ENCODE data around the gene DLG1.

The DLG1 gene

DNA sequence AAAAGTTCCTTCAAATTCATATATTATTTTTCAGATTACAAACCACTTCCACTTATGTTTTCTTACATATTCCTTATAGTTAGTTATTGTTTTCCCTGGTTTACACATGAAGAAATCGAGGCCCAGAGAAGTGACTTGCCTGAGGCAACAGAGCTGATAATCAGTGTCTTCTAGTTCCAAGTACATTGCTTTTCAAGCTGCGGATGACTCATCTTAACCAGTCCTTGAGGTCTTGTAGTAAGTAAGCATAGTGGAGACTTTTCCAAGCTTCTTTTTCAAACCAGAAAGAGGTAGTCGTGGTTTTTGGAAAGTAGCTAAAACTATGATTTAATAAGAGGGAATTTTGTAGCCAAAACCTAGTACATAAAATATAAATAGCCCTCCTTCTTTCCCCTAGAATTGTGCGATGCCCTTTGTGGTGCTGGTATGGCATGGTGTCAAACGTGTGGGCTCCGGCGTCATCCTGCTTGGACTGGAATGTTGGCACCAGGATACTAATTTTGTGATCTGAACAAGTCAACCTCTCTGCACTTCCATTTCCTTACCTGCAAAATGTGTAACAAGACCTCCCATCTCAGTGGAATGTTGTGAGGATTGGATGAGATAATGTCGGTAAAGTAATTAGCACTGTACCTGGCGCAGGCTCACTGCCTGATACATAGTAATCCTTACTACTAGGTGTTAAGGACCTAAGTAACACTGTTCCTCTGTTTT is 19.0 kb upstream of the DLG1 start:
- DNase-seq (ENCODE audit: low read depth in 2 of 2), result no peak

DNA sequence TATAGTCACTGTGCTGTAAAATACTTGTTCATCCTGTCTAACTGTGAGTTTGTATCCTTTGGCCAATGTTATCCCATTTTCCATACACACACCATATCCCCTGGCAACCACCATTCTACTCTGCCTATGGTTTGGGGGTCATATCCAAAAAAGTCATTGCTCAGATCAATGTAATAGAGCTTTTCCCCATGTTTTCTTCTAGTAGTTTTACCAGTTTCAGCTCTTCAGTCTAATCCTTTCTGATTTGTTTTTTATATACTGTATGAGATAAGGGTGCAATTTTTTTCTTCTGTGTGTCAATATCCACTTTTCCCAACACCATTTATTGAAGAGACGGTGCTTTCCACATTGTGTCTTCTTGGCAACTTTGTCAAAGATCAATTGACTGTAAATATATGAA is 14.0 kb upstream of the DLG1 start:
- no peak for DNase-seq (ENCODE audit: low read depth in 2 of 2)

DNA sequence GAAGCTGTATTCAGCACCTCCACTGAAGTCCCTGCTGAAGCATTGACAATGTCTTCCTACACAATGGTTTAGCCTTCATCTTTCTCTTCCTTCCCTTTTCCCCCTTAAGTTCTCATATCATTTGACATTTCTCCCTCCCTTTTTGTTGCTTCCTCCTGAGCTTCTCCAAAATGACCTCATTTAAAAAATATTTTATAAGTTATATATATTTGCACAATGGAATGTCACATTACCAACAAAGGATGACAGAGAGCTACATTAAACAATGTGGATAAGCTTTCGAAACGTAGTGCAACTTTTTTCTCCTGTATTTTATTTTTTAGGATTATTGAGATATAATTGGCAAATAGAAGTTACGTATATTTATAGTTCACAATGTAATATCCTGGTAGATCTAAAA is 13.2 kb upstream of the DLG1 start:
- DNase-seq (ENCODE audit: low read depth in 2 of 2), result no peak

DNA sequence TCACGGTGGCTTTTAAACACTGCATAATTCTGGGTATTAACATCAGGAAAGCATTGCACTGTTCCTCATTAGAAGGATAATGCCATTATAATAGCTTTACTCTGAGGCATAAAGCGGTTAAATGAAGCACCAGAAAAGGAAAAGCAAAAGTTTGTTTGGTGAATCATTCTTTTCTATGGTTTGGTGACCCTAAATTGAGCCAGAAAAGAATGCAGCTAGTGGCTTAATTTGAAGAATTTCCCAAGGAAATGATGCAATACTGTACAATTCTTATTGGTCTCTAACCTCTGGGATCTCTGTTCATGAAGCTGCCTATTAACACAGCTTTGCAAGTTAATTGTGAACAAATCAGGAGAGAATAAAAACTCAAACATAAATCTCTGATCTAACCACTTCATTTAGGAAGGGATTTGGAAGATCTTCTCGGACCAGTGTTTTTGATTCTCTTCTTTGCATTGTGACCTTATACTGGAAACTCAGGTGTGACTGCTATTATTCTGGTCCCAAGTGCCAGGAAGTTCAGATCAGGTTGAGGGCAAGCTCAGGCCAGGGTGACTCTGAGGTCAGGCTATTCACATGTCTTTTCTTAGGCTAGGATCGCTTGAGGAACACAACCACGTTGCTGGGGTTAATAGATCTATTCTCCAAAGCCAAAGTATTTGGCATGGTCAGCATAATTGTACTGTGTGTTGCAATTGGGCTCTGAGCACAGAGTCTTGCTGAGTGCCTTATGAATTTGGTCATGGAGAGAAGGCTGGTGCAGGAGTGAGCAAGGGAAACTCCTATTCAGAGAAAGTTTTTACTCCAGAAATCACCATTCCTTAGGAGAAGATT is 11.3 kb upstream of the DLG1 start:
- DNase-seq (ENCODE audit: low read depth in 2 of 2), result no peak

DNA sequence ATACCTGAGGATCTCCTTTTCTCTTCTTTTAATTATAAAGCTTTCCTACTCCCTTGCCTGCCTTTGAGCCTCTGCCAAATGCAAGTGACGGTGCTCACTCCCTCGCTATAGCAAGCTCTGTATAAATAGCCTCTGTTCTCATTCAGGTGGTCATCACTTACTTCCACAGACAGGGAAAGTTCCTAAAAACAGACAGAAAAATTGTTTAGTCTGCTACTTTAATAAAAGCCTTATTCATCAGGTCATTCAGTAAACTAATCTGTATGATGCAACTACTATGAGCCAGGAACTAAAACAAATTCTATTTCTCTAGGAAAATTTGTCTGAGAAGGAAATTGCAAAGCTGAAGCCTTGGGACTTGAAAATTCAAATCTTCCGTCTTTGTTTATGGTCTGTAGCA is 10.2 kb upstream of the DLG1 start:
- no peak for DNase-seq (ENCODE audit: low read depth in 2 of 2)

DNA sequence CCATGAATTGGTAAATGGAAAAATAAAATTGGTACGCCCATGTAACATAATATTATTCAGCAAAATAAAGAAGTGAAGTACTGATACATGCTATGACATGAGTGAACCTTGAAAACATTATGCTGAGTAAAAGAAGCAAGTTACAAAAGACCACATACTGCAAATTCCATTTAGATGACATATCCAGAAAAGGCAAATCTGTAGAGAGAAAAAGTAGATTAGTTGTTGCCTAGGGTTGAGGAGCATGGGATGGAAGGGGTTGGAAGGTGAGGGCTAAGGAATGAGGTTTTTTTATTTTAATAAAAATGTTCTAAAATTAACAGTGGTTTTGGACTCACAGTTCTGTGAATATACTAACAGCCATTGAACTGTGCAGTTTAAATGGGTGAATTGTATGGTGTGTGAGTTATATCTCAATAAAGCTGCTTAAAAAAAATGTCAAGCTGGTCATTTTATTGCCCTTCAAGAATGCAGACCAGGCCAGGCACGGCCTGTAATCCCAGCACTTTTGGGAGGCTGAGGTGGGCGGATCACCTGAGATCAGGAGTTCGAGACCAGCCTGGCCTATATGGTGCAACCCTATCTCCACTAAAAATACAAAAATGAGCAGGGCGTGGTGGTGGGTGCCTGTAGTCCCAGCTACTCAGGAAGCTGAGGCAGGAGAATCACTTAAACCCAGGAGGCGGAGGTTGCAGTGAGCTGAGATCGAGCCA is 8.1 kb upstream of the DLG1 start:
- DNase-seq (ENCODE audit: low read depth in 2 of 2), result no peak

DNA sequence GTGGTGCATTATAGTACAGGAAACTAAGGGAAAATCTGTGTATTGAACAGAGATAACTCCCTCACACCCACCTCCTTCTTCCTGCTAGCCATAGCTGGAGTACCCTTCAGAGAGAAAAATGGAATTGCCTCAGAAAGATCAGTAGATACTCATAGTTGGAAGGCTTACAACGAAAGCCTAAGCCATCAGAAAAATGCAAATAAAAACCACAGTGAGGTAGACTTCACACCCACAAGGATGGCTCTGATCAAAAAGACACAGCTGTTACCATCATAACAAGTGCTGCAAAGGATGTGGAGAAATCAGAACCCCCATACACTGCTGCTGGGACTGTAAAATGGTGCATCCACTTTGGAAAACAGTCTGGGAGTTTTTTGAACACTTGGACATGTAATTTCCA is 7.4 kb upstream of the DLG1 start:
- no peak for DNase-seq (ENCODE audit: low read depth in 2 of 2)

DNA sequence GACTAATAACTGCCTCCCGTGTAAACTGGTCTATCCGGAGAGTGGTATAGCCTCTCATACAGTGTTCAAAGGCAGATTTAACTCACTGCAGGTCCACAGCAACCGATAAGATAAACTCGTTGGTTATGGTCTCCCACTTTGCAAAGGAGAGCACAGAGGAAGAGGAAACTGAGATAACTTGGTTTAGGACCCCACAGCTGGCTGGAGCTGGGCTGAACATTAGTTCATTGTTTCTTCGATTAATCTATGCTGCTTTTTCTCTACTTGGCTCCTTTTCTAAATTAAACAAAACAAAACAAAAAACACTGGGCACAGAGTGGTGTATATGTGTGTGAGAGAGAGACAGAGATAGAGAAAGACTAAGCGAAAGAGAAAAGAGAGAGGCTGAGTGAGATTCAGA is 5.0 kb upstream of the DLG1 start:
- no peak for DNase-seq (ENCODE audit: low read depth in 2 of 2)

DNA sequence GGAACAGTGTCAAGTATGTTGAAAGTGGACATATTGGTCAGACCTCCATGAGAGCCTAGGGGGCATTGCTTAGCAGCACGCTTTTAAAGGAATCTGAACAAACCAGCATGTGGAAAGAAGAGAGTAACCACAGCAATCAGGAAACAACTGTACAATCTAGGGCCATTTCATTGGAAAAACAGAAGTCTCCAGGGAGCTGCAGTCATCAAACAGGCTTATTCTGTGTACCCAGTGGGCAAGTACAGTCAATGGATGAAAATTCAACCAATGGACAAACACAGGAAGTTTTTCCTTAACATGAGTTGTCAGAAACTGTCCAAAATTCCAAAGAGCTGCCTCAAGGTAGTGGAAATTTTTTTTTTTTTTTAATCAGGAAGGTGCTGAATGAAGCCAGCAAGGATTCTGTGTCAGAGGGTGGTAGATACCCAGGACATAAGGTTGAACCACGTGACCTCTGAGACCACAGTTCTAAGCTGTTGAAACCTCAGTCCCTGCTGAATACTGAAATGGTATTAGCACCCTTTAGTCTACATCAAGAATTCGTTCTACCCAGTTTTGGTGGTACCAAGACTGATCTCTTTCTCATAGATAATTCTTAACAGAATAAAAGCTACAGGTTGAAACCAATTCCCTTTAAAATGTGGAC is 4.4 kb upstream of the DLG1 start:
- no peak for DNase-seq (ENCODE audit: low read depth in 2 of 2)

DNA sequence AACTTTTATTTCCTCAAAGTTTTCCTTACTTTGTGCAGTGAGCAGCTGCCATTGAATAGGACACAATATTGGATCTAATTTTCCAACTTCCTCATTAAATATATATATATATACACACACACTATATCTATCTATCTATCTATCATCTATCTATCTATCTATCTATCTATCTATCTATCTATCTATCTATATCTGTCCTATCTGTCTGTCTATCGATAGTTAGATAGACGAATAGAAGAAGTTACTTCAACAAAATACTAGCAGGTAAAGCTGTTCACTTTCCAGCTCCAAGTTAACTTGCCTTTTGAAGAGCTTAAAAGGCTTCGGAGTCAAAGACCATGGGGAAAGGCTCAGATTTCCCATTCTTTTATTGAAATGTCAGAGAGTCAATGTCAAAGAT is 3.6 kb upstream of the DLG1 start:
- no peak for DNase-seq (ENCODE audit: low read depth in 2 of 2)

DNA sequence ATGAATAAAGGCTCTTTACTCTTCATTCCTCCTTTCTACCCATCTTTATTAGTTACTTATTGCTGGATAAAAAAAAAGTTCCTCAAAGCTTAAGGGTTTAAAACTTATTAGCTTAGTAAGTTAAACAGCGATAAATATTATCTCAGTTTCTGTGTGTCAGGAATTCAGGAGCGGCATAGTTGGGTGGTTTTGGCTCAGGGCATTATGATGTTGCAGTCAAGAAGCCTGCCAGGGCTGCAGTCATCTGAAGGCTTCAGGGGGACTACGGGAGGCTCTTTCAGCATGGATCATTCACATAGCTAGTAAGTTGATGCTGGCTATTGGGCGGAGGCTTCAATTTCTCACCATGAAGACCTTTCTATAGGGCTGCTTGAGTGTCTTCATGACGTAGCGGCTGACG is 1.9 kb upstream of the DLG1 start:
- DNase-seq (ENCODE audit: low read depth in 2 of 2), result no peak

DNA sequence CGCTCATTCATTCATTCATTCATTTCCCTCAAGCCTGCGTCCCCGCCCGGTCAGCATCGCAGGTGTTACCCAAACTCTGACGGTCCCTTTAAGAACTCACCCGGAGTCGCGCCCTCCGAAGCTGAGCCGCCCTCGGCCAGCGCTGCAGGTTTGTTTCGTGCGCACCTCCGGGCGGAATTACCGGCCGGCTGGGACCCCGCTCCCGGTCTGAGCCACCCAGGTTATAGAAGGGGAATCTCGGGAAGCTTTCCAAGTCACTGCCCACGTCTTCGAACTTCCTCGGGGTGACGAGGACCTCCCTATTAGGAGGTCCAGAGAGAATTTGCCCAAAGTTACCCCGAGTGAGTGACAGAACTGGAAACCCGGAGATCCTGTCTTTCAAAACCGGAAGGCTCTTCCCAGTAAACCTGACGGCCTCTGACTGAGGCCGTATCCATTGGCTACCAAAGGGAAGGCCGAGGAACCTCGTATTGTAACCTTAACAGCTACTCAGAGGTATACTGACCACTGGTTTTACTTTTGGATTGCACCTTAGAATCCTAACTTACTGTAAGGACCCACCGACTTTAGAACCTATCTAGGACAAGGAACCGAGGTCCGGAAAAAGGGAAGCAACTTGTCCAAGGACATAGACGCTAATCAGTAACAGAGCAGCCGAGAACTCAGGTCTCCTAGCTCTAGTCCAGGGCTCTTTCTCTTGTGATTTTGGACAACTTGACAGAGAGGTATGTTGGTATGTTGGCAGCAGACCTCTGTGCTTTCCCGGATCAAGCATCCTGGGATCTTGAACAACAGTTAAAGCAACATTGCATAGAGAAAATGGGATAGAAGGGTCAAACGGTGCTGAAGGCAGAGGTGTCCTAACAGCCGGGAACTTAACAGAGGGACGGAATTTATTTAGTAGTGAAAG is 788 bp upstream of the DLG1 start:
- DNase-seq (ENCODE audit: low read depth in 2 of 2), result no peak

DNA sequence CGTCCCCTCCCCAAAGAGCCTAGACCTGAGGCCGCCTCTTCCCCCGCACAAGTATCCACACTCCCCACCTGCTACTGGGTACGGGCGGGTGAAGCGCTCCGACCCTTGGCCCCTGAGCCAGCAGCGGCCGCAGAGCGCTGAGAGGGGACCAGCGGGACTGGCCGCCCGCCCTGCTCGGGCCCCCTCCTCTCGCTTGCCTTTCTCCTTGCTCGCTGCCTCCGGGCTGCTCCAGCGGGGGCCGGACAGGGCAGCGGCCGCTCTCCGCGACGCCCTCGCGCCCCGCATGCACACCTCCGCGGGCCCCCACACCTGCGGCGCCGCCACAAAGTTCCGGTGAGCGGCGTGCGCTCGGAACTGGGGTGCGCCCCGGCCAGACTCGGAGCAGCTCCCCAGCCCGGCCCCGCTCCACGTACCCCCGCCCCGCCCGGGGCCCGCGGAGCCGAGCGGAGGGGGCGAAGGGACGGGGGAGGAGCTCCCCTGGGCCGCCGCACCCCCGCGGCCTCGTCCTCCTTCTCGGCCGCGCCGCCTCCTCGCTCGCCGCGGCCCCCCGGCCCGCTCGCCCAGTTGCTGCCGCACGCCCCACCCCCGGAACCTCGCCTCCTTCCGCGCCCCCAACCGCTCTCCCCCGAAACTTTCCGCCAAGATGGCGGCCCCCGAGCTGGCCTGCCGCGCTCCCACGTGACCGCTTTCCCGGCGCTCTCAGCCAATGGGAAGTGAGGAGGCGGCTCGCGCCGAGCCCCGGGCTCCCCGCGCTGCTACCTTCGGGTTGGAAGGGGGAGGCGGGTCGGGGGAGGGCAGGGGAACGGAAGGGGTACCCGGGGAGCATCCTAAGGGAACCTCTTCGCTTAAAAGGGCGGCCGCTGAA is 704 bp downstream of the DLG1 start:
- DNase-seq (ENCODE audit: low read depth in 2 of 2), result peak; percentile 63 to 75

DNA sequence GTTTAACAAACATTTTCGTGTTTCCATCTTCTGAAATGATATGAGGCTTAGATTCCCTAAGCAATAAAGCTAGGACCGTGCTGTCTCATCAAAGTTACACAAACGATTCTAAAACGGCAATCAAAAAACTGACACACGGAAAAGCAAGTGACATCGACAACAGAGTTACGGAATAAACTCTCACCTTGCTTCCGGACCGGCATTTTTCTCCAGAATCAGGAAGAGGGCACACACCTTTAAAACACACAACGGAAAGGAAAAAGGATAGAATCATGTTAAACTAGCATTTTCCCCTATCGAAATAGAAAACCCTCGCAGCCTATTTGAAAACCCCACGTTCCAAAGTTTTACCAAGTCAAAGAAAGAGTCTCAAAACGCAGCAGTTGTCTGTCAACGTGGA is 1.4 kb downstream of the DLG1 start:
- no peak for DNase-seq (ENCODE audit: low read depth in 2 of 2)

DNA sequence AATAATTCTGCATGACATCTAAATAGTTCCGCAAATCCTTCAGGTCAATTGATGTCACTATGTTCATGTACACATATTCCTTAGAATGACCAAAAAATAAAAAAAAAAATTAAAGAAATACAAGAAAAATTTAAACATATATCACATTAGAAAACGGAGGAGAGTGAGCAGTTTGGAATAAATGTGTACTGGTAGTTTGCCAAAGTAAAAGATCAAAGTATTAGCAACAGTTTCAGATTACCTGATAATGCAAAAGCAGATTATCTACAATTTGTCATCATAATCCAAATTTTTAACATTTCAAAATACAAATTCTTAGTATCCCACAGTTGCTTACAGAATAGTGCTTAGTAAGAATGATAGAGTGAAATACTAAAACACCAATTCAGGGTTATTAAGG is 1.9 kb downstream of the DLG1 start:
- DNase-seq (ENCODE audit: low read depth in 2 of 2), result no peak

DNA sequence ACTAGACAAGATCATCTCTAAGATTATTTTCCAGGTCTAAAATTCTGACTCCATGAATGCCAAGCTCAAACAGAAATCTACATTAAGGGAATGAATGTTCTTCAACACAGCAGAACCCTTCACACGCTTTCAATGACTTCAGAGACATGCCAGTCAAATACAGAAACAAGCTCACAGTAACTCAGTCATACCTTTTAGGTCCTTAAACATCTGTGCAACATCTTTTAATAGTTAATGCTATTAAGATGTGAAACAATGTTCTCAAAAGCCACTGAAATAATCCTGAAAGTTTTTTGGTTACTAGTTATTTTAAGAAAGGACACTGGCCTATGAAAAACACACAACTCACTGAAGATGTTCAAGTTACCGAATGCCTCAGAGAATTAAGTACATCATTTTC is 2.5 kb downstream of the DLG1 start:
- no peak for DNase-seq (ENCODE audit: low read depth in 2 of 2)

DNA sequence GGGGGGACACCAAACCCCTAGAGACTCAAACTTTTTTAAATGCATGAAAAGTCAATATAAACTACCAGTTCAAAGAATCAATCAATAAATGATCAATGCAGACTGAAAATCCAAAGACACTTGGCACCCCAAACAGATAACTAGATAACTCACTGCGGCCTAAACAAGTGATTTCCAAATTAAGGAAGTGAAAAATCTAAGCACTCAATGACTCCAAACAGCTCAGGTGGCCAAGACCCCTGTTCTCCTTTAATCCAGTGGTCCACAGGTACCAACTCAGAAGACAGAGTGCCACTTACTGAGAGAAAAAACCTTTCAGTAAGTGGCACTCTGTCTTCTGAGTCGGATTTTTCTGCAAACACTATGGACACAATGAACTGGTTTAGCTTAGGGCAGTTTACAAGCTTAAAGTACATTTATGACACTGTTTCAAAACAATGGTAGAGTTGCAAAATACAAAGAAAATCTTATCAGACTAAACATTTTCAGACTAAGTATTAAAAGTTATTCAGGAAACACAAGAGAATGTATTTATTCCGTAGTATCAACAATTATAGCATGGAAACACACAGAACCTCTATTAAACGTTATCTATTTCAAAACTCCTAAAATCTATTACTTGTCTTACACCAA is 4.7 kb downstream of the DLG1 start:
- no peak for DNase-seq (ENCODE audit: low read depth in 2 of 2)

DNA sequence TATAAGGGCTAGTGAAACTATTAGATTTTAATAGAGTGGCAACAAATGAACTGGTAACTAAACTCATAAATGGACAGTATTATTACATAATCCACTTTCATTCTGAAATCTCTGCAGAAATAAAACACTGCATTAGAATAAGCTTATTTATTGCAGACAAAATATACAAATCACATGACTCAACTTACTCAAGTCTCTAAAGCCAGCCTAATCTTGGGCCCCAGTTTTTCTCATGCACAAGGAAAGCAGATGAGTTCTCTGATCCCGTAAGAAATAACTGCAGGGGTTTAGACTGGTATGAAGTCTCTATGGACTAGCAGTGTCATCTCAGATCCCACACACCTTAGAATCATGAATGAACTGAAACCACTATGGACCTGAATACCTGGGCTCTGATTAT is 5.8 kb downstream of the DLG1 start:
- no peak for DNase-seq (ENCODE audit: low read depth in 2 of 2)

DNA sequence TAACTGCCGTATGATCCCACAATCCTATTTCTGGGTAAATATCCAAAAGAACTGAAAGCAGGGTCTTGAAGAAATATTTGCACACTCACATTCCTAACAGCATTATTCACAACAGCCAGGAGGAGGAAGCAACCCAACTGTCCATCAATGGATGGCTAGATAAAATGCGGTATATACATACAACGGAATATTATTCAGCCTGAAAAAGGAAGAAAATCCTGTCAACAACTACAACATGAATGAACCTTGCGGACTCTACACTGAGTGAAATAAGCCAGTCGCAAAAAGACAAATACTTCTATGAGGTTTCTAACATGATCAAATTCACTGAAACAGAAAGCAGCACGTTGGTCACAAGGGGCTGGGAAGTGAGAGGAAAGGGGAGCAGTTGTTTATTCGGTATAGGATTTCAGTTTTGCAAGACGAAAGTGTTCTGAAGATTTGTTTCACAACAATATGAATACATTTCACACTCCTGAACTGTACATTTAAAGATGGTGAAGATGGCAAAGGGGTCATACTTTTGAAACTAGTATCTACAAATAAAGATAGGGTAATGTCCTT is 6.2 kb downstream of the DLG1 start:
- DNase-seq (ENCODE audit: low read depth in 2 of 2), result no peak

DNA sequence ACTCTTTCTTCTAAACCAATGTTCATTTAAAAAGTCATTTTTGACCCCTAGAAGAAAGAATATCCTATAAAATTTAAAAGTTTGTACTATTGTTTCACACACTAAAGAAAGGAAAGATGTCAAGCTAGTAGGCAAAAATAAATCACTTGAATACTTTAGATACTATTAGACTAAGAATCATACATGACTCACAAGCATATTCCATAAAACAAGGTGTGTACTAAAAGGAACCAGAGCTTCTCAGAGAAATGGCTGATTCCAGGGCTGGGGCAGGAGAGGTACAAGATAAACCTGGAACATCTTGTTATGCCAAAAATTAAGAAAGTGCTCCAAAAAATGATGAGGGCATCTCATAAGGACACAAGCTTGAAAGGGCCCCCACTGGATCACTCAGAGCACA is 8.7 kb downstream of the DLG1 start:
- DNase-seq (ENCODE audit: low read depth in 2 of 2), result no peak
